GM12865 (cell line): ENCODE results near the gene IL10RB.

ENCODE experiments used
- DNase-seq: peaks from one replicate; pipeline ENCODE4 v3.0.0; 2010; ENCODE audit warnings: low read depth
- H3K4me3 ChIP-seq: 2 replicates; pipeline ENCODE4 v1.5.1; 2011; ENCODE audit warnings: mild to moderate bottlenecking, low read depth, low read length, control low read depth
- CTCF ChIP-seq: IDR thresholded peaks from 2 replicates; pipeline ENCODE4 v1.5.1; 2011; ENCODE audit warnings: low read length, control low read depth, low read depth, inconsistent platforms; ENCODE audit not compliant: insufficient read depth; ENCODE audit errors: missing control alignments

The IL10RB gene

GRCh38 chr21:33278721-33279120, 12.6 kb downstream of the IL10RB start:
- no peak for TF ChIP-seq CTCF
- no peak for DNase-seq
- no peak overlapping the region for H3K4me3 ChIP-seq

GRCh38 chr21:33279330-33279820, 13.2 kb downstream of the IL10RB start:
- DNase-seq: no peak
- no peak for TF ChIP-seq CTCF
- H3K4me3 ChIP-seq: no peak overlapping the region

GRCh38 chr21:33281096-33281652, 15.0 kb downstream of the IL10RB start:
- TF ChIP-seq CTCF: no peak
- DNase-seq: no peak
- no peak overlapping the region for H3K4me3 ChIP-seq

GRCh38 chr21:33283203-33283602, 17.0 kb downstream of the IL10RB start:
- TF ChIP-seq CTCF: no peak
- H3K4me3 ChIP-seq: no peak overlapping the region
- DNase-seq: no peak

- TF ChIP-seq CTCF: no peak
Observed at GRCh38 chr21:33286076-33286475, 19.9 kb downstream of the IL10RB start.

GRCh38 chr21:33286600-33287456, 20.7 kb downstream of the IL10RB start:
- no peak for DNase-seq
- TF ChIP-seq CTCF: no peak
- H3K4me3 ChIP-seq: no peak overlapping the region

More at GRCh38 chr21:33286076-33286475, 19.9 kb downstream of the IL10RB start:
- H3K4me3 ChIP-seq: no peak overlapping the region
- no peak for DNase-seq
